Measurements from ENCODE around the gene BCDIN3D.

DNA sequence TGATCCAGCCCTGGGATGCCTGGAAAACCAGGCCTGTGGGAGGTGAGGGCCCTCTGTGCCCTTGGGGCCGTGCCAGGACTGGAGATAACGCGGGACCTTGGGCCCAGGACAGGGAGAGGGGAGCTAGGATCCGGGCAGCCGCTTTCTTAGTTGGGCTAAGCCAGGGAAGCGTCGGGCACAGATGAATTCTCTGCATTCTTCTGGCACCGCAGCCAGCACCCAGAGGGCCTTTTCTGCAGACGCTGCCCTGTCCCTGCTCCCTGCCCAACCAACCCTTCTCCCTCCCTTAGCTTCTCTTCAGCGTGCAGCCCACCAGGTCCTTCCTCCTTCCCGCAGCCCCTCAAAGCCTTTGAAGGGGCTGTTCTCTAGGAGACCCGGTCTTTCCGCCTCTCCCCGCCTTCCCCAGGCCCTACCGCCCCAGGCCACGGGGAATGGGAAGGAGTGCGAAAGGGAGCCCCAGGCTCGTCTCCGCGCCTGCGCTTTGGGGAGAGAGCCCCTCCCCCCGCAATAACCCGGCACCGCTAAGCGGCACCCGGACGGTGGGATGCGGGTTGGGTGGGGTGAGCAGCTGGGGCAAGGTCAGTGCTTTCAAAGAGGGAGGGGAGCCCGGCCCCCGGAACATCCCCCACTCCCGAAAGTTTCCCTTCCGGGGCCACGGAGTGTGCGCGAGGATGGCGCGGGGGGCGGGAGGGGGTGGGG, 15.4 kb downstream of the BCDIN3D start:
- TF ChIP-seq, protein P1, sequence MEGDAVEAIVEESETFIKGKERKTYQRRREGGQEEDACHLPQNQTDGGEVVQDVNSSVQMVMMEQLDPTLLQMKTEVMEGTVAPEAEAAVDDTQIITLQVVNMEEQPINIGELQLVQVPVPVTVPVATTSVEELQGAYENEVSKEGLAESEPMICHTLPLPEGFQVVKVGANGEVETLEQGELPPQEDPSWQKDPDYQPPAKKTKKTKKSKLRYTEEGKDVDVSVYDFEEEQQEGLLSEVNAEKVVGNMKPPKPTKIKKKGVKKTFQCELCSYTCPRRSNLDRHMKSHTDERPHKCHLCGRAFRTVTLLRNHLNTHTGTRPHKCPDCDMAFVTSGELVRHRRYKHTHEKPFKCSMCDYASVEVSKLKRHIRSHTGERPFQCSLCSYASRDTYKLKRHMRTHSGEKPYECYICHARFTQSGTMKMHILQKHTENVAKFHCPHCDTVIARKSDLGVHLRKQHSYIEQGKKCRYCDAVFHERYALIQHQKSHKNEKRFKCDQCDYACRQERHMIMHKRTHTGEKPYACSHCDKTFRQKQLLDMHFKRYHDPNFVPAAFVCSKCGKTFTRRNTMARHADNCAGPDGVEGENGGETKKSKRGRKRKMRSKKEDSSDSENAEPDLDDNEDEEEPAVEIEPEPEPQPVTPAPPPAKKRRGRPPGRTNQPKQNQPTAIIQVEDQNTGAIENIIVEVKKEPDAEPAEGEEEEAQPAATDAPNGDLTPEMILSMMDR (conservative IDR thresholded peaks at IDR 0.05) = no peak
- TF ChIP-seq ZFX (IDR thresholded peaks at IDR 0.05) = no peak

Data from C4-2B (cell line).